ENCODE data around the gene EDC3. TPM values are rescaled to one million over a fixed set of nuclear protein-coding genes. Genes with fewer than 3 reads are reported as not detected.

The EDC3 gene
- total and polyA plus RNA-seq, 9 of the 15 experiments (the other 6 are each of a cell fraction or from before 2014, with no cell fraction given) = 11.7 to 63.9 (median 32.8) TPM

GRCh38 chr15:74642348-74642733 is 53.5 kb downstream of the EDC3 start:
- H3K4me3 ChIP-seq = no peak overlapping the region
- no peak overlapping the region for H2AFZ ChIP-seq (ENCODE audit: low read depth, low read length)
- POLR2A ChIA-PET = interaction anchor here (0.8 to 3.4 kb wide), 3 partner anchors 11 to 253 kb away, joined by 3 to 16 read pairs (median 4); no protein-coding TSS in a partner anchor

More at GRCh38 chr15:74642348-74642733, 53.5 kb downstream of the EDC3 start:
- Histone ChIP-seq H3K9me1 (ENCODE audit: control insufficient read depth, insufficient read depth, low read length) (no peaks in the 10 kb centered on the region), H3K9me3 (replicated peaks; ENCODE audit: control insufficient read depth, insufficient read depth, low read depth, low read length) (no peaks in the 10 kb centered on the region), H3K4me1 (replicated peaks in 1 of 2; ENCODE audit: control insufficient read depth in 2 of 2, insufficient read depth in 2 of 2, low read length in 2 of 2) (peaks cover 8 to 25% of the 10 kb centered on the region in 2 experiments; a peak in 3 of 5 replicates), H3K36me3 (ENCODE audit: control insufficient read depth, insufficient read depth, low read length) (peaks cover 33% of the 10 kb centered on the region; the same call in 2 of the 3 replicates), H3K79me2 (ENCODE audit: control insufficient read depth, insufficient read depth, low read length) (peaks cover 10% of the 10 kb centered on the region; the same call in 2 of the 3 replicates), H3K4me2 (ENCODE audit: insufficient read depth, low read length) (peak overlapping the region; percentile 13), H3K27ac (ENCODE audit: extremely low read depth, low read depth, low read length) (peak overlapping the region; percentile 63; the same call in 2 of the 3 replicates), H3K9ac (ENCODE audit: insufficient read depth in 1 of 2, low read depth in 2 of 2, low read length in 2 of 2) (peak overlapping the region in 1 of 2 experiments; percentile 31; a peak in 1 of 4 replicates), H4K20me1 (replicated peaks; ENCODE audit: control insufficient read depth, insufficient read depth, low read length) (peaks cover 11% of the 10 kb centered on the region; the same call in 1 of the 2 replicates), H3K27me3 (ENCODE audit: control insufficient read depth in 2 of 2, insufficient read depth in 2 of 2, low read length in 2 of 2) (no peaks in the 10 kb centered on the region)
- peak; percentile 38 for TF ChIP-seq CBFA2T3 (IDR thresholded peaks at IDR 0.05)
- no peak for TF ChIP-seq ZNF551 (CRISPR knock-in tag; IDR thresholded peaks at IDR 0.05)
- no peak for TF ChIP-seq SIN3B (IDR thresholded peaks at IDR 0.05; ENCODE audit: low read depth)
- no peak for TF ChIP-seq ARID2 (IDR thresholded peaks at IDR 0.05)
- 0 out of 2 replicates have a peak, but pooled peaks have one; percentile 20 for TF ChIP-seq TCF3 (CRISPR knock-in tag; IDR thresholded peaks at IDR 0.05)
- no peak for TF ChIP-seq NCOA2 (IDR thresholded peaks at IDR 0.05; ENCODE audit: partially characterized antibody in 2 of 2)
- TF ChIP-seq PKNOX1 (IDR thresholded peaks at IDR 0.05) = 0 out of 2 replicates have a peak, but pooled peaks have one; percentile 7
- TF ChIP-seq CREB1 (IDR thresholded peaks at IDR 0.05) = no peak
- TF ChIP-seq CREB1 (CRISPR knock-in tag; IDR thresholded peaks at IDR 0.05) = no peak
- TF ChIP-seq CEBPG (CRISPR knock-in tag; IDR thresholded peaks at IDR 0.05) = no peak
- TF ChIP-seq CEBPG (tag; conservative IDR thresholded peaks at IDR 0.05 in 1 of 2, IDR thresholded peaks at IDR 0.05 in 1 of 2) = no peak
- peak; percentile 2 for TF ChIP-seq MEIS2 (IDR thresholded peaks at IDR 0.05; ENCODE audit: partially characterized antibody)
- no peak for TF ChIP-seq KDM1A (IDR thresholded peaks at IDR 0.05)
- no peak for TF ChIP-seq KLF13 (tag; IDR thresholded peaks at IDR 0.05; ENCODE audit: borderline replicate concordance, low read depth)
- TF ChIP-seq MBD2 (IDR thresholded peaks at IDR 0.05; ENCODE audit: borderline replicate concordance, low read depth) = no peak
- TF ChIP-seq CBFA2T2 (conservative IDR thresholded peaks at IDR 0.05) = peak; percentile 14; the same call in 1 of the 2 replicates
- BruUV-seq (replicated peaks) = no TSS peak
- no peak for DNase-seq (ENCODE audit: extremely low read depth in 1 of 4, low spot score in 3 of 4)
- intact Hi-C loops (cut with micrococcal nuclease) = no loop called here
- FAIRE-seq = no peak
- CTCF ChIA-PET (ENCODE audit: low intra/inter-chr PET ratio) = interaction anchor here (0.9 kb wide), 1 partner anchor 158 kb away, joined by 3 read pairs; no protein-coding TSS in a partner anchor
- no peak for ATAC-seq
- in situ Hi-C loops (cut with MboI) = no loop called here
- 44% methylated on average over 4 of the region's 4 CpGs for WGBS (ENCODE audit: insufficient coverage, low coverage, missing lambda C conversion rate)

All from K562 (cell line).